HepG2 (cell line): ENCODE data around the gene GDNF. TPM values are rescaled to one million over a fixed set of nuclear protein-coding genes. Genes with fewer than 3 reads are reported as not detected.

ENCODE experiments used
- ATAC-seq: fragments of 200-7000 bp; cut with Tn5 transposase; 3 replicates; pipeline ENCODE4 v1.9.1; 2020; ENCODE audit warnings: mild to moderate bottlenecking, moderate library complexity
- BruUV-seq: library from RNA; stranded (reverse); fragments of 400-500 nt; replicated peaks from 2 replicates; lab custom pipeline; 2021; lab: Mats Ljungman, UMichigan
- CTCF ChIA-PET: fragments of 300-600 bp; formaldehyde crosslinking; extraction: SDS; loops from one replicate; lab custom pipeline; 2021; ENCODE audit warnings: low total read pairs, inconsistent platforms, low intra/inter-chr PET ratio; lab: Yijun Ruan, JAX
- POLR2A ChIA-PET: fragments of 350-600 bp; sonication (Branson Sonifier 250); formaldehyde crosslinking; loops from one replicate; lab custom pipeline; 2020; ENCODE audit warnings: antibody characterized with exemption, inconsistent platforms; lab: Yijun Ruan, JAX
- DNase-seq: peaks from one replicate; pipeline ENCODE4 v3.0.0-alpha.2; 2015; ENCODE audit warnings: low spot score
- FAIRE-seq: peaks from 3 replicates; lab custom pipeline; 2011; peaks lifted over from hg19 to GRCh38; lab: Jason Lieb, UNC
- H2AFZ ChIP-seq: one replicate; pipeline ENCODE4 v1.6.1; 2011; ENCODE audit warnings: low read length, inconsistent platforms
- H3K27ac ChIP-seq: fragments of 300-600 bp; 3 replicates; pipeline ENCODE4 v1.8.0; 2011; ENCODE audit warnings: mixed run types, mild to moderate bottlenecking, mixed read lengths, low read length, inconsistent platforms; ENCODE audit not compliant: insufficient read depth; ENCODE audit errors: extremely low read length
- H3K27me3 ChIP-seq, 2 experiments: fragments of 200-600 bp in 1 of 2; 2 replicates in 1 of 2; 3 replicates in 1 of 2; pipeline versions ENCODE4 v1.6.0 to v1.8.0; 2011; ENCODE audit warnings: low read length in 2 of 2, mild to moderate bottlenecking in 2 of 2, moderate library complexity in 2 of 2, inconsistent platforms in 1 of 2; ENCODE audit not compliant: insufficient read depth in 2 of 2, control insufficient read depth in 1 of 2
- H3K36me3 ChIP-seq, 2 experiments: fragments of 200-600 bp in 1 of 2; replicated peaks in 1 of 2; 2 replicates in 1 of 2; 3 replicates in 1 of 2; pipeline versions ENCODE4 v1.5.1 to v1.8.0; 2011; ENCODE audit warnings: low read length in 2 of 2, inconsistent platforms in 1 of 2; ENCODE audit not compliant: insufficient read depth in 2 of 2, control insufficient read depth in 1 of 2
- H3K4me1 ChIP-seq: 2 replicates; pipeline ENCODE4 v1.5.1; 2012; ENCODE audit warnings: low read length, inconsistent platforms; ENCODE audit not compliant: insufficient read depth
- H3K4me2 ChIP-seq: 2 replicates; pipeline ENCODE4 v1.6.0; 2011; ENCODE audit warnings: low read depth, low read length, inconsistent platforms
- H3K4me3 ChIP-seq, 3 experiments: fragments of 200-600 bp in 1 of 3; sonication (generic), shearing (Covaris generic) in 1 of 3; replicated peaks in 1 of 3; 2 replicates each; pipeline ENCODE4 v1.5.1; 2011 to 2016; ENCODE audit warnings: low read length in 3 of 3, inconsistent platforms in 2 of 3, low read depth in 2 of 3, mild to moderate bottlenecking in 2 of 3, control low read depth in 1 of 3, mixed read lengths in 1 of 3; ENCODE audit not compliant: insufficient read depth in 1 of 3
- H3K79me2 ChIP-seq: one replicate; pipeline ENCODE4 v1.6.1; 2011; ENCODE audit warnings: low read length, inconsistent platforms; ENCODE audit not compliant: insufficient read depth
- H3K9ac ChIP-seq: 2 replicates; pipeline ENCODE4 v1.6.0; 2011; ENCODE audit warnings: mild to moderate bottlenecking, low read depth, low read length, inconsistent platforms; ENCODE audit not compliant: insufficient read depth
- H3K9me3 ChIP-seq: 2 replicates; pipeline ENCODE4 v1.5.1; 2012; ENCODE audit warnings: mild to moderate bottlenecking, low read length
- H4K20me1 ChIP-seq: 2 replicates; pipeline ENCODE4 v1.6.0; 2011; ENCODE audit warnings: inconsistent platforms, mild to moderate bottlenecking, low read length, moderate library complexity; ENCODE audit not compliant: insufficient read depth
- FOXM1 ChIP-seq: sonication (generic); formaldehyde crosslinking; IDR thresholded peaks from 2 replicates; pipeline ENCODE4 v1.5.0; 2020; ENCODE audit warnings: missing genetic modification reagents
- HNRNPL ChIP-seq: fragments of 200-400 bp; formaldehyde crosslinking; IDR thresholded peaks from 2 replicates; pipeline ENCODE4 v1.6.1; 2017; ENCODE audit warnings: mild to moderate bottlenecking, low read depth, low read length
- NBN ChIP-seq: fragments of 450-650 bp; conservative IDR thresholded peaks from 2 replicates; pipeline ENCODE4 v1.6.1; 2017
- PITX1 ChIP-seq: sonication (generic); formaldehyde crosslinking; IDR thresholded peaks from 2 replicates; pipeline ENCODE4 v1.5.1; 2020; ENCODE audit warnings: mild to moderate bottlenecking, missing genetic modification reagents
- REPIN1 ChIP-seq: sonication (generic); formaldehyde crosslinking; IDR thresholded peaks from 2 replicates; pipeline ENCODE4 v1.8.0; 2022; ENCODE audit warnings: missing genetic modification reagents, low read depth, mild to moderate bottlenecking, borderline replicate concordance
- SMYD3 ChIP-seq: sonication (generic); formaldehyde crosslinking; IDR thresholded peaks from 2 replicates; pipeline ENCODE4 v1.8.1; 2023; ENCODE audit warnings: mild to moderate bottlenecking, missing genetic modification reagents
- ZC3H4 ChIP-seq: sonication (generic); formaldehyde crosslinking; IDR thresholded peaks from 2 replicates; pipeline ENCODE4 v1.4.0; 2020; ENCODE audit warnings: missing genetic modification reagents, borderline replicate concordance
- ZFP62 ChIP-seq: sonication (generic); formaldehyde crosslinking; IDR thresholded peaks from 2 replicates; pipeline ENCODE4 v1.4.0; 2020; ENCODE audit warnings: missing genetic modification reagents
- ZNF354B ChIP-seq: sonication (generic); formaldehyde crosslinking; IDR thresholded peaks from 2 replicates; pipeline ENCODE4 v1.8.0; 2022; ENCODE audit warnings: mild to moderate bottlenecking, missing genetic modification reagents
- ZNF552 ChIP-seq: sonication (generic); formaldehyde crosslinking; IDR thresholded peaks from 2 replicates; pipeline ENCODE4 v1.9.0; 2022; ENCODE audit warnings: missing genetic modification reagents, mild to moderate bottlenecking, borderline replicate concordance
- ZNF615 ChIP-seq: sonication (generic); formaldehyde crosslinking; IDR thresholded peaks from 2 replicates; pipeline ENCODE4 v1.5.0; 2020; ENCODE audit warnings: mild to moderate bottlenecking, missing genetic modification reagents, borderline replicate concordance
- ZNF713 ChIP-seq: sonication (generic); formaldehyde crosslinking; IDR thresholded peaks from 2 replicates; pipeline ENCODE4 v1.4.0; 2020; ENCODE audit warnings: mild to moderate bottlenecking, missing genetic modification reagents
- ZNF720 ChIP-seq: sonication (generic); formaldehyde crosslinking; IDR thresholded peaks from 2 replicates; pipeline ENCODE4 v1.4.0; 2020; ENCODE audit warnings: missing genetic modification reagents
- WGBS: methylation state at CpG from one replicate; pipeline ENCODE4 v1.1.6; 2017; ENCODE audit warnings: low lambda C conversion rate; 5-methylcytosine and 5-hydroxymethylcytosine counted together
- in situ Hi-C: cut with HindIII; loops from 2 replicates; pipeline ENCODE4 v1.10.0; 2017; ENCODE audit warnings: low pct_unique_long_range_greater_than_20kb; ENCODE audit not compliant: extremely low pct_ligation_motif_present
- intact Hi-C: fragments of 100-400 bp; cut with micrococcal nuclease; formaldehyde crosslinking; loops from one replicate; pipeline ENCODE4 v1.10.0; 2022; ENCODE audit not compliant: unreplicated experiment
- polyA plus RNA-seq, 8 experiments: library from polyadenylated mRNA; depleted of rRNA in 3 of 8; stranded (reverse) in 7 of 8; unstranded in 1 of 8; fragments of >200 nt; fragmentation: Illumina TruSeq in 4 of 8; extraction: Trizol in 4 of 8; gene quantifications; 2 replicates each; pipeline versions ENCODE4 v1.2.1 to v1.2.3, GENCODE V29; 2011 to 2016; ENCODE audit warnings: low read depth in 4 of 8, missing spikeins in 1 of 8, mixed read lengths in 1 of 8; ENCODE audit not compliant: insufficient read depth in 1 of 8
- total RNA-seq, 5 experiments: library from RNA; depleted of rRNA; stranded (reverse); fragments of >200 nt; fragmentation: Illumina TruSeq; extraction: Trizol; gene quantifications; 2 replicates each; pipeline ENCODE4 v1.2.3, GENCODE V29; 2016; ENCODE audit warnings: low read depth in 1 of 5
- TF ChIP-seq, protein P1 (sequence below): sonication (generic); formaldehyde crosslinking; IDR thresholded peaks from 2 replicates; pipeline ENCODE4 v1.5.1; 2020; ENCODE audit warnings: mild to moderate bottlenecking, missing genetic modification reagents
- TF ChIP-seq, protein P2 (sequence below): sonication (generic); formaldehyde crosslinking; IDR thresholded peaks from 2 replicates; pipeline ENCODE4 v1.8.1; 2023; ENCODE audit warnings: mild to moderate bottlenecking, inconsistent platforms, moderate library complexity, missing genetic modification reagents, borderline replicate concordance
- TF ChIP-seq, protein P3 (sequence below): sonication (generic); formaldehyde crosslinking; IDR thresholded peaks from 2 replicates; pipeline ENCODE4 v1.8.0; 2023; ENCODE audit warnings: mild to moderate bottlenecking, missing genetic modification reagents

The GDNF gene
- total and polyA plus RNA-seq, 2 of the 13 experiments (the other 11 are each of a cell fraction or from before 2014, with no cell fraction given), result 0.24 to 0.46 TPM

DNA sequence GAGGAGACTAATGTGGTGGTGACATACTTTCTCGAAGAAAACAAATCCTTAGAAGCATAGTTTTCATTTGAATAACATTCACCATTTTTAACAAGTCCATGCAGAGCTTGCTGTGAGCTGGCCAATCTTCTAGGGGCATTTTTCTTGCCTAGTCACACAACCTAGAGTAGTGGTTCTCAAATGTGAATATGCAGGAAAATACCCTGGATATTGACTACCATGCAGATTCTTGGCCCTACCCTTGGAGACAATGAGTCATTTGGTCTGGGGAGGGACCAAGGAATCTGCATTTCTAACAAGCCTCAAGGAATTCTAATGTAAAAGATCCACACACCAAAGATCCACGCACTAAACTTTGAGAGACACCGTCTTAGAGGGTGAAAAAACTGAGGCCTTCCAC lies 23.5 kb downstream of the GDNF start:
- Histone ChIP-seq H3K27me3 (peaks cover 0 to 17% of the 10 kb centered on the region in 2 experiments; a peak in 4 of 5 replicates), H3K4me2 (no peak overlapping the region), H3K9ac (no peak overlapping the region), H3K27ac (no peak overlapping the region), H3K79me2 (no peaks in the 10 kb centered on the region), H3K36me3 (no peaks in the 10 kb centered on the region), H3K4me3 (no peak overlapping the region), H4K20me1 (no peaks in the 10 kb centered on the region), H3K9me3 (no peaks in the 10 kb centered on the region), H3K4me1 (no peaks in the 10 kb centered on the region), H2AFZ (no peak overlapping the region)
- no peak for FAIRE-seq
- no peak for DNase-seq
- POLR2A ChIA-PET, result no interaction called here
- no peak for ATAC-seq
- intact Hi-C loops, result no loop called here
- WGBS, result 53% methylated on average over 3 of the region's 3 CpGs
- in situ Hi-C loops, result no loop called here
- CTCF ChIA-PET, result no interaction called here
- BruUV-seq, result no TSS peak
- TF ChIP-seq ZNF354B (no peak), ZFP62 (CRISPR knock-in tag) (no peak), REPIN1 (CRISPR knock-in tag) (no peak), ZNF552 (CRISPR knock-in tag) (no peak), HNRNPL (no peak), NBN (no peak), PITX1 (CRISPR knock-in tag) (no peak), ZC3H4 (no peak), ZNF615 (CRISPR knock-in tag) (no peak), ZNF713 (CRISPR knock-in tag) (no peak), SMYD3 (CRISPR knock-in tag) (no peak), ZNF720 (CRISPR knock-in tag) (no peak), FOXM1 (CRISPR knock-in tag) (no peak)
- TF ChIP-seq, protein P1, sequence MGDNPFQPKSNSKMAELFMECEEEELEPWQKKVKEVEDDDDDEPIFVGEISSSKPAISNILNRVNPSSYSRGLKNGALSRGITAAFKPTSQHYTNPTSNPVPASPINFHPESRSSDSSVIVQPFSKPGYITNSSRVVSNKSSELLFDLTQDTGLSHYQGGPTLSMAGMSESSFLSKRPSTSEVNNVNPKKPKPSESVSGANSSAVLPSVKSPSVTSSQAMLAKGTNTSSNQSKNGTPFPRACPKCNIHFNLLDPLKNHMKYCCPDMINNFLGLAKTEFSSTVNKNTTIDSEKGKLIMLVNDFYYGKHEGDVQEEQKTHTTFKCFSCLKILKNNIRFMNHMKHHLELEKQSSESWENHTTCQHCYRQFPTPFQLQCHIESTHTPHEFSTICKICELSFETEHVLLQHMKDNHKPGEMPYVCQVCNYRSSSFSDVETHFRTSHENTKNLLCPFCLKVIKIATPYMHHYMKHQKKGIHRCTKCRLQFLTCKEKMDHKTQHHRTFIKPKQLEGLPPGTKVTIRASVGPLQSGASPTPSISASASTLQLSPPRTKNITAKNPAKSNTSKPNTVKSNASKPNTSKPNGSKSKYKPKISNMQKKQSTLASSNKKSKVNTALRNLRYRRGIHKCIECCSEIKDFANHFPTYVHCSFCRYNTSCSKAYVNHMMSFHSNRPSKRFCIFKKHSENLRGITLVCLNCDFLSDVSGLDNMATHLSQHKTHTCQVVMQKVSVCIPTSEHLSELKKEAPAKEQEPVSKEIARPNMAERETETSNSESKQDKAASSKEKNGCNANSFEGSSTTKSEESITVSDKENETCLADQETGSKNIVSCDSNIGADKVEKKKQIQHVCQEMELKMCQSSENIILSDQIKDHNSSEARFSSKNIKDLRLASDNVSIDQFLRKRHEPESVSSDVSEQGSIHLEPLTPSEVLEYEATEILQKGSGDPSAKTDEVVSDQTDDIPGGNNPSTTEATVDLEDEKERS (CRISPR knock-in tag), result no peak
- TF ChIP-seq, protein P2, sequence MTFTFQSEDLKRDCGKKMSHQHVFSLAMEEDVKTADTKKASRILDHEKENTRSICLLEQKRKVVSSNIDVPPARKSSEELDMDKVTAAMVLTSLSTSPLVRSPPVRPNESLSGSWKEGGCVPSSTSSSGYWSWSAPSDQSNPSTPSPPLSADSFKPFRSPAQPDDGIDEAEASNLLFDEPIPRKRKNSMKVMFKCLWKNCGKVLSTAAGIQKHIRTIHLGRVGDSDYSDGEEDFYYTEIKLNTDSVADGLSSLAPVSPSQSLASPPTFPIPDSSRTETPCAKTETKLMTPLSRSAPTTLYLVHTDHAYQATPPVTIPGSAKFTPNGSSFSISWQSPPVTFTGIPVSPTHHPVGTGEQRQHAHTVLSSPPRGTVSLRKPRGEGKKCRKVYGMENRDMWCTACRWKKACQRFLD, result no peak
- TF ChIP-seq, protein P3, sequence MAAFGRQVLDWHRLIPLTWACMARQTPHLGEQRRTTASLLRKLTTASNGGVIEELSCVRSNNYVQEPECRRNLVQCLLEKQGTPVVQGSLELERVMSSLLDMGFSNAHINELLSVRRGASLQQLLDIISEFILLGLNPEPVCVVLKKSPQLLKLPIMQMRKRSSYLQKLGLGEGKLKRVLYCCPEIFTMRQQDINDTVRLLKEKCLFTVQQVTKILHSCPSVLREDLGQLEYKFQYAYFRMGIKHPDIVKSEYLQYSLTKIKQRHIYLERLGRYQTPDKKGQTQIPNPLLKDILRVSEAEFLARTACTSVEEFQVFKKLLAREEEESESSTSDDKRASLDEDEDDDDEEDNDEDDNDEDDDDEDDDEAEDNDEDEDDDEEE (CRISPR knock-in tag), result no peak
